GM18858 (cell line): ENCODE data around the gene CHORDC1.
"Not testable (repeated sequence)": the region's sequence is repeated elsewhere in the genome, so short reads cannot be mapped to it uniquely, and the experiment has no call there.

Source experiments
- ATAC-seq: cut with Tn5 transposase; IDR thresholded peaks from one replicate; pipeline ENCODE4 v1.9.1; 2021; ENCODE audit not compliant: unreplicated experiment

CHORDC1 gene

DNA sequence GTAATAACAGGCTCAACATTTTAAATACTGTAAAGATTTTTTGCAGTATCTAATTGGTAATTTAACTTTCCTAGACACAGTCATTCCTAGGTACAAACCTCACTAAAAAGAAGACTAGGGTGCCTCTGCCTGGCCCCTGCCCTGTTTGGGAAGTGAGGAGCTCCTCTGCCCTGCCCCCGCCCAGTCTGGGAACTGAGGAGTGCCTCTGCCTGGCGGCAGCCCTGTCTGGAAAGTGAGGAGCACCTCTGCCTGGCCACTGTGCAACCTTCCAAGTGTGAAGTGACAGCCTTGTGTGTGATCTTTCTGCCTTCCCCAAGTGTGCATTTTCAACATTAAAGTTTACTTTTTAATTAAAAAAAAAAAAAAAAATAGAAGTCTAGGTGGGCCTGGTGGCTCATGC is 4.2 kb downstream of the CHORDC1 start:
- ATAC-seq: no peak

DNA sequence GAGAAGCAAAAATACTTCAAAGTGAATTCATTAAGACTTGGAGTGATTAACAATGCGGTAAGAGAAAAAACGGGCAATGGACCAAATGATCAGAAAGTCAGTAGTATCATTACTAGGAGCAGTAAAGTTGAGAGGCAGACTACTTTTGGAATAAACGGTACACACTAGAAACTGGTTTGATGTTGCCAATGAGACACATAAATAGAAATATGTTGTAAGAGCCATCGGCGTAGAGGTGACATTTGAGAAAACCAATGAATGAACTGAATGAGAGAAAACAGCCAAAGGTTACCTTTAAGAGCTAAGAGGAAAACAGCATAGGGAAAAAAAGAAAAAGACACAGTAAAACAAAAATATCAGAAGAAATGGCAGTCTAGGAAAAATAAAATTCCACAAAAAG is 6.2 kb downstream of the CHORDC1 start:
- ATAC-seq: no peak

DNA sequence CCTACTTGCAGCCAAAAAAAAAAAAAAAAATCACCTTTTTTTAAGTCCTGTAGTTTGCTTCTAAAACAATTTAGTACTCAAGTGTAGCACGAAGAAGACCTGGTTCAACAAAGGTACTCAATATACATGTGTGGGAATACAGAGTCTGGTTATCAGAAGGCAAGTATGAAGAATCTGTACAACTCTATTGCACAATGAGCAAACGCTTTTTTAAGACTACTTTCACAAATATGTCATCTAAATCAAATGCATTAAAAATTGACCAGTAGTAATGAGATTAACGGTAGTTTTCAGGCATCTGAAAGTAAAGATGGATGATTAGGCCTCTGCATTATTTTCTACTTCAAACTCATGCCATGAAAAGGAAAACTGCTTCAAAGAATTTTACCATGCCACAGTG is 9.5 kb downstream of the CHORDC1 start:
- ATAC-seq: no peak

DNA sequence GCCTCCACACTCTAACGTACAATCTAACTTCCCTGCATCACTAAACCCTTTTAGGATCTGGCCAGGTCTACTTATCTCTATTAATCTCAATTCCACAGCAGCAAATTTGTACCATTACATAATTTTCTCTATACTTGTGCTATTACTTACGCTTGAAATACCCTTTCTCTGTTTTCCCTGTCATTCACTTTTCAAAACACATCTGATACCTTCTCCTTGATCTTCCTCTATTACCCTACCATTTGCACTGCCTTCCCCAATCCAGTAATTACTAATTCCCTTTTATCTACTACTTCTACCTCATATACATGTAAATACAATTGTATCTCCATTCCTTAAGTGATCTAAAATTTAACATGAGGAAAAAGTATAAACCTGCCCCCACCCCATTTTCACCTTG is 14.0 kb downstream of the CHORDC1 start:
- no peak for ATAC-seq

DNA sequence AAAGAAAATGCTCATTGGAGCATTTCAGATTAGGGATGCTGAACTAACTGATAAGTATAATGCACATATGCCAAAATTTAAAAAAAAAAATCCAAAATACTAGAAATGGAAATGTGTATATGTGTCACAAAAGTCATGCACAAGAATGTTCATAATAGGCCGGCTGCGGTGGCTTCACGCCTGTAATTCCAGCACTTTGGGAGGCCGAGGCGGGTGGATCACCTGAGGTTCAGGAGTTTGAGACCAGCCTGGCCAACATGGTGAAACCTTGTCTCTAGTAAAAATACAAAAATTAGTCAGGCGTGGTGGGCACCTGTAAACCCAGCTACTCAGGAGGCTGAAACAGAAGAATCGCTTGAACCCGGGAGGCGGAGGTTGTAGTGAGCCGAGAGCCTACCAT is 14.9 kb downstream of the CHORDC1 start:
- not testable (repeated sequence) for ATAC-seq

DNA sequence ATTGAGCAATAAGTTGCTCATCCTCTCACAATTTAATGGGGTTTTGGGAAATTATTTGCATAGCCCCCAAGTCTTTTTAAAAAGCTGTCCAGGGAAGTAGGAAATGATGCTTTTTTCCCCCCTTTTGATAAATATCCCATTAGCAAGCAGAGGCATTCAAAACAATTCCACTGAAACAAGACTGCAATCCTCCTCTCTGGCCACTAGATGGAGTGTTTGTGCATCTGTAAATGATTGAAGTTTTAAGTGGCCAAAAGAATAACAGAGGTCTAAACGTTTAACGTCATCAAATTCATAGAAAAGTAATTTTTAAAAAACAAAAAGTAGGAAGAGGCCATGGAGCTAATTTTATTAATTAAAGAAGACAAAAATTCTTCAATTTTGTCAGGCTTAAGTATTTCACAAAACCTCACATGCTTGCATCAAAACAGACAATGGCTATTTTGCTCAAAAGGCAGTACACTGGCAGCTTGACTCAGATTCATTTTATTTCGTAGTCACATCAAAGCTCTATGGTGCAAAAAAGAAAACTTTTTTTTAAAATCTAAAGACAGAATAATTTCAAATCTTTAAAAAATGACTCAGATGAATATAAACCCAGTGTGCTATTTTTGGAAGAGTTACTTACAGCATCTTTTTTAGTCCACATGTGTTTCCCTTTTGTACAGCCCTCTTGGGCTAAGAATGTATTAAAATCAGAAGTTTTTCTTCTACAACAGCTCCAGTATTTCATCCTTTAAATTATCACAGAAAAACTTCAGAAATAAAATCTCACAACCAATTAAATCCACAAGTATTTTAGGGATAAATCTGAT is 17.8 kb downstream of the CHORDC1 start:
- peak; percentile 83 for ATAC-seq

DNA sequence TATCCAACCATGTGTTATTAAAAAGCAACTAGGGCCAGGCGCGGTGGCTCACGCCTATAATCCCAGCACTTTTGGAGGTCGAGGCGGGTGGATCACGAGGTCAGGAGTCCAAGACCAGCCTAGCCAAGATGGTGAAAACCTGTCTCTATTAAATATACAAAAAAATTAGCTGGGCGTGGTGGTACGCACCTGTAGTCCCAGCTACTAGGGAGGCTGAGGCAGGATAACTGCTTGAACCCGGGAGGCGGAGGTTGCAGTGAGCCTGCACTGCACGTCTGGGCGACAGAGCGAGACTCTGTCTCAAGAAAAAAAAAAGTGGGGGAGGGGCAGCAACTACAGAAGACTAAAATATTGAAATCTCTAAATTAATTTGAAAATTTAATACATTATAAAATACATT is 18.4 kb downstream of the CHORDC1 start:
- no peak for ATAC-seq

DNA sequence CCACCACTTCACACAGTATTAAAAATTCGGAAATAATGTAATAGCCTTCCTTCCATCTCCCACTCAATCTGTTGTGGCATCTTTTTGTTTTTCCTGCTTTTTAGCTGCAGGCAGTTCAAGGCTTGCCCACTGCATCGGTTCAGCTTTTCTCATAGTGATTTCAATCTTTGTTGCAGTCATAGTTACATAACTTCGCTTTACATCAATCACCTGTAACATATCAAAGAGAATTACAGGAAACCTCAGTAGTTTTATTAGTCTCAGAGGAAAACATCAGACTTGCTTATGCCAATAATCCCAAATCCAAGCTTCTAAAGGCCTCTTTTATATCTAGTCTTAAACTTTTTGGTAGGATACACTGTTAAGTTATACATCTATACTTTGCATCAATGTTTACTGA is 20.5 kb downstream of the CHORDC1 start:
- ATAC-seq: no peak

DNA sequence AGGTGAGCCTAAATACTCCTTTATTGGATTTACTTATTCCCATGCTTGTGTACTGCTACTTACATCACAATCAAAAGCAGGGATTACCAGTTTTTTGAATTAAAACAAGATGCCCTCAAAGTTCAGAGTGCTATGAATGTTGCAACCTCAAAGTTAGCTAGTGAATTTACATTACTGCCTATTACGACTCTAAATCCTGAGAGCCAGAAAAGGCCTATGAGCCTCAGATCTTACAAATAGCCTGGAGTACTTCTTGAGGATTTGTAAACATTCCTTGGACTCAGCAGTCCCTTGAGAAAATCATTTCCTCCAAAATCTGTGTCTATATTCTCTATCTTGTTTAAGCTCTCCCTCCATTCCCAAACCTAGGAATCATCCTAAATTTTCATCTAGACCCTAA is 25.5 kb downstream of the CHORDC1 start:
- no peak for ATAC-seq

DNA sequence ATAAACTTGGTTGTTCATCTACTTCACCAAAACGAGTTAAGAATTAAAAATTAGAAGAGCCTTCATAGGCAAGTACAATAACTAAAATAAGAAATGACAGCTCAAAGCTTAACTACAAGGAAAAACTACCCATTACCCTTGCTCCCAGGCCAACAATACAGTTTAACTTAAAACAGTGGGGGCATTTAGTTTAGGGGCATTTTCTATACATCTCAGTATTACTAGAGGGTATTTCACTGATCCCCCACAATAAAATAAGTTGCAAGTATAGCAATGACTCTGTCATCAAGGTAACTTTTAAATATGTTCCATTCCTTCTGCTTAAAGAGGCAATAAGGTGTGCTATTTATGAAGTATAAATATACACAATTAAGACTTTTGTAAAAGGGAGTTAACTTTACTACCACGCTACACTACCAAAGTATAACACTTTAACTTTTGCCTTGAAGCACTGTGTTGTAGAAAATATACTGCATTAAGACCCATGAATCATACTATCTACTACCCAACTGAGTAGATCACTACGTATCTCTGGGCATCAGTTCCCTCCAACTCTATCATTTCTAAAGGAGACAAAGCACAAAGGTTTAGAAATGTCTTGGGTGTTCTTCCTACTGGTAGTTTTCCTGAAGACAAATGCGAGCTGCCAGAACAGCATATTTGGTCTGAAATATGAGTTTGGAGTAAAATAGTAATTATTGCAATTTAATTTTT is 29.8 kb downstream of the CHORDC1 start:
- ATAC-seq: no peak

DNA sequence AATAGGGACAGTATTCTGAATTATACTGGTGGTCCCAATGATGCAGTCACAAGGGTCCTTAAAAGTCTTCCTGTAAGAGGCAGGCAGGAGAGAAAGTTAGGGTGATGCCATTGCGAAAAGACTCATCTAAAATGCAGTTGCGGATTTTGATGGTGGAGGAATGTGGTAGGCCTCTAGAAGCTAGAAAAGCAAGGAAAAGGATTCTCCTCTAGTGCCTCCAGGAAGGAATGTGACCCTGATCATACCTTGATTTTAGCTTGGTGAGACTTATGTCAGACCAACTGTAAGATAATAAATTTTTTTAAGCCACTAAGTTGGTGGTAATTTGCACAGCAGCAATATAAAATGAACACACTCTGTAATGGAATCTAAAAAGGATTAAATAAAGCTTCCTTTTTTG is 33.8 kb downstream of the CHORDC1 start:
- no peak for ATAC-seq

DNA sequence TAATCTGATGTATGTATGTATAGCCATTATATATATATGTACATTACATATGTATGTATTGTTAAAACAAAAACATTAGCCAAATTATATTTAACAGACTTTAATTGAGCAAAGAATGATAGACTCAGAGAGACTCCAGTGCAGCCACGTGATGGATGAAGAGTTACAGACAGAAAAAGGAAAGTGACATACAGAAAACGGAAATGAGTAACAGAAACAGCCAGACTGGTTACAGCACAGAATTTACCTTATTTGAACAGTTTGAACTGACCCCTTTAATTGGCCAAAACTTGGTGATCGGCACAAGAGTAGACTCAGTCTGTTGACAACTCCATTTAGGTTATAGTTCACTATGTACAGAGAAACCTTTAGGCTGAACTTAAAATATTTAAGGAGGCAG is 35.0 kb downstream of the CHORDC1 start:
- ATAC-seq: no peak

DNA sequence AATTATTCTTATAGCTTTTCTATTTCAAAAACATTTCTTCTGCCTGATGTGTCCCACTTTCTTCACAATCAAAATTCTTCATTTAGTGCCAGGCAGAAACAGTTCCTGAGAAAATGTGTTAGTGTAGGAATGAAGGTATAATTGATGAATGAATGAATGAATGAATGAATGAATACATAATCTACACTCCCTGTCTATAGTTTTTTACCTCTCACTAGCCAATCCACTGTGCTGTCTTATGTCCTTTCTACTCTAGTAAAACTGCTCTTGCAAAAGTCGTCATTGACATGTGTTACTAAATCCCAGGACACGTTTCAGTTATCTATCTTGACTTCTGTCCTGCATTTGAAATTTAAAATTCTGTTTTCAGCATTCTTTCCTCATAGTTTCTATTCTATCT is 42.9 kb downstream of the CHORDC1 start:
- ATAC-seq: no peak

DNA sequence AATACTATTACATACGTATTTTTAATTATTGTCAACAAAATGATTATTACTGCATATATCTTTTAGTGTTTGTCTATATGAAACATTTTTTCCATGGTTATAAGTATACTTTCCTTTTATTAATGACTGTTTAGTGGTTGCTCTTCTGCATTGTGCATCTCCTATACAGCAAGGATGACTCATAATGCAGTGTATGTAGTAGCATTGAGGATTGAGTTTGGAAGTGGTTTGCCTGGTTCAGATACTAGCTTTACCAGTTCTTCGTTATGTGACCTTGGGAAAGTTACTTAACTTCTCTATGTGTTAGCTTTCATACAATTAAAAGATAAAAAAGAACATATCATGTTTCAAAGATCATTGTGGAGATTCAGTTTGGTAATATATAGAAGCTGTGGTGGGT is 44.1 kb downstream of the CHORDC1 start:
- ATAC-seq: no peak

DNA sequence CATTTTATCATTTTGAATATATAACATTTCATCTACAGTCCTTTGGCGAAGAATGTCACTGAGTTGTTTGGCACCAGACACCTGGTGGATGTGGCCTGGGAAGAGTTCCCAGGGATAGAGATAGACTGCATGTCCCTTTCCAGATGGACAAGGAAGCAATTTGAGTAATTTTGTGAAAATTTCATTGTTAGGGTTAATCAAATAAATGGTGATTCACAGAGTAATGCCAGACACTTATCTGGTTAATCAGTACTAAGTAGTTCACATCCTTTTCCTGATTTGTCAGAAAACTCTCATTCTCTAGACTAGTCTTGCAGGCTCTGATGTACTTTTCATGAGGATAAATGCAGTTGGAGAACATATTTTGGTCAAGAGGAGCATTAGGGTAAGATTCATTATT is 46.8 kb downstream of the CHORDC1 start:
- ATAC-seq: no peak

DNA sequence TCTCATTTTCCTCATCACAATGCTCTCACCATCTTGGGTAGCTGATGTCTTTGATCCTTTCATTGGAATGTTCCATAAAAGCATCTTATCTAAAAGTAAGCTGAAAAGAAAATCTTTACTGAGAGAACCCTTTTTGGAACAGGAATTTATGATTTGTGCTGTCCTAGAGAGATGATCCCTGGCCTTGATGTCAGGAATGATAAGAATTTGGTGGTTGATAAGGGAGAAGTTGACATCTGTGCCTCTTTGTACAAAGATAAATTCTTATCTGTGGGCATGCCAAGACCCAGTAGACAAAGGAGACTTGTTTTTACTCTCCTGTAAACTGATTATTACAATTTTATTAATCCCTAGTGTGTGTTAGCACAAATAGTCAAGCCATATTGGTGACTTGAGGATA is 51.5 kb downstream of the CHORDC1 start:
- no peak for ATAC-seq

DNA sequence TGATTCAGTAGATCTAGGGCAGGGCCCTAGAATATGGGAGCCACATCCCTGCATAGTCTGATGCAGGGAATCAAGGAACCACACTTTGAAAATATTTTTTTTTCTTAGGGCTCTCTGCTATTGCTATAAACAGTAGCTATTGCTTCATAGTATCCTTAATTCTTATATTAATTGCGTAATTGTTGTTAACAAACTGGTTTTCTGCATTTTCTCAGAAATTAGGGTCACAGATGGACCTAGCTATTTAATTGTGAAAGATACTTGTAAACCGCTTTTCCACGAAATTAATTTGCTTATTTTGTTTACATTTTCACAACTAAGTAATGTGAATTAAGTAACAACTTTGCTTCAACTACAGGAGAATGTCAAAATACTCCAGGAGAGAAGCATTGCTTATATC is 54.3 kb downstream of the CHORDC1 start:
- ATAC-seq: no peak

DNA sequence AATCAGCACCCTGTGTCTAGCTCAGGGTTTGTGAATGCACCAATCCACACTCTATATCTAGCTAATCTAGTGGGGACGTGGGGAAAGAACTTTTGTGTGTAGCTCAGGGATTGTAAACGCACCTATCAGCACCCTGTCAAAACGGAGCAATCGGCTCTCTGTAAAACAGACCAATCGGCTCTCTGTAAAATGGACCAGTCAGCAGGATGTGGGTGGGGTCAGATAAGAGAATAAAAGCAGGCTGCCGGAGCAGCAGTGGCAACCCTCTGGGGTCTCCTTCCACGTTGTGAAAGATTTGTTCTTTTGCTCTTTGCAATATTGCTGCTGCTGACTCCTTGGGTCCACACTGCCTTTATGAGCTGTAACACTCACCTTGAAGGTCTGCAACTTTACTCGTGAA is 55.1 kb downstream of the CHORDC1 start:
- not testable (repeated sequence) for ATAC-seq

DNA sequence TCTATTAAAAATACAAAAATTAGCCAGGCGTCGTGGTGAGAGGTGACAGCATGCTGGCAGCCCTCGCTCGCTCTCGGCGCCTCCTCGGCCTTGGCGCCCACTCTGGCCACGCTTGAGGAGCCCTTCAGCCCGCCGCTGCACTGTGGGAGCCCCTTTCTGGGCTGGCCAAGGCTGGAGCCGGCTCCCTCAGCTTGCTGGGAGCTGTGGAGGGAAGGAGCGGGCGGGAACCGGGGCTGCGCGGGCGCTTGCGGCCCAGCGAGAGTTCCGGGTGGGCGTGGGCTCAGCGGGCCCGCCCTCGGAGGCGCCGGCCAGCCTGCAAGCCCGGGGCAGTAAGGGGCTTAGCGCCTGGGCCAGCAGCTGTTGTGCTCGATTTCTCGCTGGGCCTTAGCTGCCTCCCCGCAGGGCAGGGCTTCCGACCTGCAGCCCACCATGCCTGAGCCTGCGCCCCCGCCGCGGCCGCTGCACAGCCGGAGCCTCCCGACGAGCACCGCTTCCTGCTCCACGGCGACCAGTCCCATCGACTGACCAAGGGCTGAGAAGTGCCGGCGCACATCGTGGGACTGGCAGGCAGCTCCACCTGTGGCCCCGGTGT is 55.8 kb downstream of the CHORDC1 start:
- not testable (repeated sequence) for ATAC-seq
